Fibroblast of peridontal ligament (primary cell): ENCODE results near the gene SNX9.

Experiments used
- DNase-seq: peaks from one replicate; pipeline ENCODE4 v3.0.0-alpha.2; 2010; ENCODE audit errors: extremely low read depth

SNX9 gene

GRCh38 chr6:157800420-157801237, 22.4 kb upstream of the SNX9 start:
- DNase-seq = peak; percentile 82

GRCh38 chr6:157804448-157805327, 18.4 kb upstream of the SNX9 start:
- DNase-seq = no peak

- DNase-seq = peak; percentile 48
These were observed 16.8 kb upstream of the SNX9 start for GRCh38 chr6:157806131-157806855.

- DNase-seq = no peak
These were observed 16.2 kb upstream of the SNX9 start for GRCh38 chr6:157806856-157807215.

GRCh38 chr6:157808405-157808950, 14.6 kb upstream of the SNX9 start:
- no peak for DNase-seq

DNA sequence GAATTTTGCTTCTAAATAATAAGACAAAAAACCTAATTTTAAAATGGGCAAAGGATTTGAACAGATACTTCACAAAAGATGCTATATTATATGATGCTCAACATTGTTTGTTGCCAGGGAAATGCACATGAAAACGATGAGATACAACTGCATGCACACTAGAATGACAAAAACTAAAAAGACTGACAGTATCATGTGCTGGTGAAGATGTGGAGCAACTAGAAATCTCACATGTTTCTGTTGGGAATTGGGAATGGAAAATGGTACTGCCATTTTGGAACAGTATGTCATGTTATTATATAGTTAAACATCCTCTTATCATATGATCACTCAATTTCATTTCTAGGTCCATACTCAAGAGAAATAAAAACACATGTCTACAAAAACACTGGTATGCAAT, 13.4 kb upstream of the SNX9 start:
- no peak for DNase-seq

DNA sequence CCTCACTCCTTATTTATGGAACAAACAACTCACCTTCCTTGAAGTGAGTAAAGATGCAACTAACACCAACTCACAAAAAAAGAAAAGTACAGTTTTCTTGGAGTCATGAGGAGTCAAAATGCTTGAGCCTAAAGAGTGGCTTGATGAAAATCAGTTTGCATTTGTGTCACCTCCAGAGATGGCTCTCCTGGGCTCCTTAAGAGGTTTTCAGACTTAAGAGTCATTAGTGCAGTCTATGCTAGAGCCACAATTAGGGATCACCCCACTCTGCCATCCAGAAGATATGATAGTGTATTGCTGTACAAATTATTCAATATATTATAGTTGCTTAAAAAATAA, 11.9 kb upstream of the SNX9 start:
- no peak for DNase-seq

DNA sequence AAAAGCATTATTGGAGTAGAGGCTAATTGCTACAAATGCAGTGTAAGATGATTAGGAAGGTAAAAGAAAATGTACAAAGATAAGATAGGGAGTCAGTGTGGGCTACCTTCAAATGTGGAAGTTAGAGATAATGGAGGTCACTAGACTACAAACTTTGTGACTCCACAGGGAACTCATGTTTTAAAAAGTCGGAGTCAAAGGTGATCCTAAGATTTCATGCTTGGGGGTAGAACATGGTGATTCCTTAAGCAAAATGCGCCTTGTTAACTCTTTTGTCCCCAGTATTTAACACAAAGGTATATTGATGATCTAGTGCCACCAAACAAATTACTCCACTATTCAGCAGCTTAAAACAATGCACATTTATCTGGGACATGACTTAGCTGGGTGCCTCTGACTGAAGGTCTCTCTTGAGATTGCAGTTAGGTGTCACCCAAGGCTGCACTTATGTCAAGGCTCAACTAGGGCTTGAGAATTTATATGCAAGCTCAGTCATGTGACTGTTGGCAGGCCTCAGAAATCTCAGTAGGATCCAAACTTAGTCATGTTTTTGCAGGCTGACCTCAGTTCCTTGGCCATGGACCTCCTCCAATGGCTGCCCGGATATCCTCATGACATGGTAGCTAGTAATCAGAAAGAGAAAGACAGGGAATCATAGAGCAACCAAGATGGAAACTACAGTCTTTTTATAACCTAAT, 11.4 kb upstream of the SNX9 start:
- DNase-seq = peak; percentile 45

- DNase-seq = no peak
These were observed 10.4 kb upstream of the SNX9 start for GRCh38 chr6:157812425-157813171.

DNA sequence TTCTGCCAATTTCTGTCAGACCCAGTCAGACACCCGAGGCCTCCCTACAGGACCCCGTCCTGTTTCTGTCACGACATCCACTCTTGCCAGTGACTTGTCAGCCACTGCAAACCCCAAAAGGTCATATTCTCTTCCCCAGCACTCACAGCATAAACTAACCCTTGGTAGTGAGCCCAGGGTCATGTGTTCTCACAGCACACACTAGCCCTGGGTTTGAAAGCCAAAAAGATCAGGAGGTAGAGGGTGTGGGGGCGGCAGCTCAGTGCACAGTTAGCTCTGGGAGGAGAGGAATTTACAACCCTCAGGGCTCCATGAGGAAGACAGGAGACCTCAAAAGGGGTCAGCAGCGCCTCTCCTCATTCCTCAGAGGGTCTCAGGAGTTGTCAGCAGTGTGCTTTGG, 9.9 kb upstream of the SNX9 start:
- DNase-seq = peak; percentile 77

GRCh38 chr6:157813750-157814455, 9.1 kb upstream of the SNX9 start:
- DNase-seq = peak; percentile 98

GRCh38 chr6:157814883-157815282, 8.2 kb upstream of the SNX9 start:
- no peak for DNase-seq

DNA sequence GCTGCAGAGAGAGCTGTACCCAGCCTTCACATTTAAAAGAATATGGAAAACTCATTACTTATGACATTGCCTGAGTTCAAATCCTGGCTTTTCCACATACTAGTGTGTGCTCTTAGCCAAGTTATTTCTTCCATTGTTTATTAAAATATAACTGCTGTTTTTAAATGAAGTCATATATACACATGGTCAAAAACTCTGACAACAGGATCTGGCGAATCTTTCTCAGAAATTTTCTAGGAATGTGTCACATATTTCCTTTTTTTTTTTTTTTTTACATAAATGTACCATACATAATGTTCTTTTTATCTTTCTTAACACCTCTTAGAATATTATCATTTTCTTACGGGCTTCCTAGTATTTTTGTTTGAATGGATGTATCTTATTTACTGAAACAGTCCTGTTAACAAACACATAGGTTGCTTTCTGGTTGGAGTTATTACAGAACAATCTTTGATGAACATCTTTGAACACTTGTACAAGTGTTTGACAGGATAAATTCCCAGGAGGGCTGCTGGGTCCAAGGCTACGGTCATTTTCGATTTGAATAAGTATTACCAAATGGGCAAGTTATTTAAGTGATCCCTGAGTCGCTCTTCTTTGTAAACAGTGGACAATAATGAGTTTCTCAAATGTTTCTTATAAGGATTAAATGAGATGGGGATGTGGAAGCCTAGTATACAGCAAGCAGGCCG, 1.6 kb upstream of the SNX9 start:
- no peak for DNase-seq

- DNase-seq = no peak
These were observed 623 bp upstream of the SNX9 start for GRCh38 chr6:157822245-157823000.

GRCh38 chr6:157823528-157824370, 703 bp downstream of the SNX9 start:
- DNase-seq = peak; percentile 85

GRCh38 chr6:157825243-157825904, 2.3 kb downstream of the SNX9 start:
- DNase-seq = peak; percentile 75

GRCh38 chr6:157830354-157831017, 7.4 kb downstream of the SNX9 start:
- DNase-seq = no peak
